Karpas-422 (cell line): ENCODE results near the gene OR51E1. TPM values are rescaled to one million over a fixed set of nuclear protein-coding genes. Genes with fewer than 3 reads are reported as not detected.

Experiments
- DNase-seq: peaks from one replicate; pipeline ENCODE4 v3.0.0-alpha.2; 2015
- H2AFZ ChIP-seq: fragments of 200-600 bp; sonication (generic); 2 replicates; pipeline ENCODE4 v1.6.1; 2014; ENCODE audit warnings: antibody characterized with exemption, low read length, mixed read lengths
- H3K27ac ChIP-seq: fragments of 200-600 bp; sonication (generic); 2 replicates; pipeline ENCODE4 v1.5.1; 2014; ENCODE audit warnings: mild to moderate bottlenecking, low read length, moderate library complexity
- H3K27me3 ChIP-seq: fragments of 200-600 bp; sonication (generic); 2 replicates; pipeline ENCODE4 v1.6.1; 2014; ENCODE audit warnings: low read length, mixed read lengths
- H3K36me3 ChIP-seq: fragments of 200-600 bp; sonication (generic); 2 replicates; pipeline ENCODE4 v1.6.1; 2014; ENCODE audit warnings: low read length, mixed read lengths; ENCODE audit not compliant: insufficient read depth
- H3K4me1 ChIP-seq: fragments of 200-600 bp; sonication (generic); 2 replicates; pipeline ENCODE4 v1.6.1; 2014; ENCODE audit warnings: mild to moderate bottlenecking, low read length, mixed read lengths
- H3K4me2 ChIP-seq: fragments of 200-600 bp; sonication (generic); 2 replicates; pipeline ENCODE4 v1.6.1; 2014; ENCODE audit warnings: low read length, low read depth, mild to moderate bottlenecking; ENCODE audit not compliant: poor library complexity, severe bottlenecking
- H3K4me3 ChIP-seq: fragments of 200-600 bp; sonication (generic); 2 replicates; pipeline ENCODE4 v1.5.1; 2014; ENCODE audit warnings: mild to moderate bottlenecking, antibody characterized with exemption, low read length, mixed read lengths
- H3K79me2 ChIP-seq: fragments of 200-600 bp; sonication (generic); 2 replicates; pipeline ENCODE4 v1.6.1; 2014; ENCODE audit warnings: mild to moderate bottlenecking, low read length, mixed read lengths
- H3K9ac ChIP-seq: fragments of 200-600 bp; sonication (generic); 2 replicates; pipeline ENCODE4 v1.6.0; 2014; ENCODE audit warnings: low read length
- H3K9me2 ChIP-seq: fragments of 200-600 bp; sonication (generic), shearing (Covaris generic); replicated peaks from 2 replicates; pipeline ENCODE4 v1.6.0; 2014; ENCODE audit warnings: mild to moderate bottlenecking, low read length, moderate library complexity; ENCODE audit not compliant: insufficient read depth
- H3K9me3 ChIP-seq: fragments of 300-700, 200-600 bp; sonication (generic); 2 replicates; pipeline ENCODE4 v1.6.1; 2014; ENCODE audit warnings: low read length, mixed read lengths
- H4K20me1 ChIP-seq: fragments of 200-600 bp; sonication (generic); 2 replicates; pipeline ENCODE4 v1.6.1; 2014; ENCODE audit warnings: mild to moderate bottlenecking, antibody characterized with exemption, low read length, low read depth; ENCODE audit not compliant: insufficient read depth
- total RNA-seq: library from RNA; depleted of rRNA; stranded (reverse); fragments of >200 nt; shearing (Covaris generic); gene quantifications from 2 replicates; pipeline ENCODE4 v1.2.3, GENCODE V29; 2014; ENCODE audit warnings: low replicate concordance

OR51E1 gene
- total RNA-seq, 1 experiment from 2014 or later: not detected

DNA sequence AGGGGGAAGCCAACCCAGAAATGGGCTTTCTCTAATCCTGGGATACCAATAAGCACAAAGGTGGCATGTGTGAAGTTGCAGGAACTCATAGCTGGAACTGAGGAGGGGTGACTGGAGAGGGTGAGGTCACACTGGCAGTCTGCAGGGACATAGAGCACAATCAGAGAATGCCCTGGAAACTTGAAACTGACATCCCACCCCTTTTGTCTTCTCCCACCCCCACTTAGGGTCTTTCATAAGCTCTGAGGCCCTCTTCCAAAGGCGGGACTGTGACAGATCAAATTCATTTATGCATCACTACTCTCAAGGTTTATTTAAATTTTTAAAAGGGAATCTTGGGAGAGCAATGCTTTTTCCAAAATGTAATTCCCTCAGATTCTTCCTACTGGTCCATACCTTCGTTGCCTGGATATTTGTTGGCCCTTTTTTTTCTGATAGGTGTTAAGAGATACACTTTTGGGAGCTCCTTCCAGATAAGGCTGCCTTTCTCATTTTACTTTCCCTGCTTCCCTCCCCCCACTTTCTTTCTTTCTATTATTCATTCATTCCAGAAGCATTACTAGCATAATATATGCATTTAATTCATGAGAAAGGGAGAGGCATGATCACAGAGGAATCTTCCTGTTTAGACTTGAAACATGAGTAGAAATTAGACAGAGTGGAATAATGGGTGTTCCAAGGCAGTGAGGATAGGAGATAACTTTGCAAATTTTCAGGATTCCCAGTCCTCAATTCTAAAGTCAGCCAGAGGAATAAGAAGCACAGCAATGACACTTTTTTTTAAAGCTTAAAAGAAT, 39.0 kb downstream of the OR51E1 start:
- no peaks in the 10 kb centered on the region for H3K9me3 ChIP-seq
- H3K4me1 ChIP-seq: no peaks in the 10 kb centered on the region
- H3K36me3 ChIP-seq: no peaks in the 10 kb centered on the region
- no peak overlapping the region for H2AFZ ChIP-seq
- no peak overlapping the region for H3K9ac ChIP-seq
- H3K4me2 ChIP-seq: no peak overlapping the region
- H3K9me2 ChIP-seq: no peaks in the 10 kb centered on the region
- H3K79me2 ChIP-seq: no peaks in the 10 kb centered on the region
- no peak overlapping the region for H3K27ac ChIP-seq
- DNase-seq: no peak
- H3K4me3 ChIP-seq: no peak overlapping the region
- no peaks in the 10 kb centered on the region for H4K20me1 ChIP-seq
- no peaks in the 10 kb centered on the region for H3K27me3 ChIP-seq

DNA sequence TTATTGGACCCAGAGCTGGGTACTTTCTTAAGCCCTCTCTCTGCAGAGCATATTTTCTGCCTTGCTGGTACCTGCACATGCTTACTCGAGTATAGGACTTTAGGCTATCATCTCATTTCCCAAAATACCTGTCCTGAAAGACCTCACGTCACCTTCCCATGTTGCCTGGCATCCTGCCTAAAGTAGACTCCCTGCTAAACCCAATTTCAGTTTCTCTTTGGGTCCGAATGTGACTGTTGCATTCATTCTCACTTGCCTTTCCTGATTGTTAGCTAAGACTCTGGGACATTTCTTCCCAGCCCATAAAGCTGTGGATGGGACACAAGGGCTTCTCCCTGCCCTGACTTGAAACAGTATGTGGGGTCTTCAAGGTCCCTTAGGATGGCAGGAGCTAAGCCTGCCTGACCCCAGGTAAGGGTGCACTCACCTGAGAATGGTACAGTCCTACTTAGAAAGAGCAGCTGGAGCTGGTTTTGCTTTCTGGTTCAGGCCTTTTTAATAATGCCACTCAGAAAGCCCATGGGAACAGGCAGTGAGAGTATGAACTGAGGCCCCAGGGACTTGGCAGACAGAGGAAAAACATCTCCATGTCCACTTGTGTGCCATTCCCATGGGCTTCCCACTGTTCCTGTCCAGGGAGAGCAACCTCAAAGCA, 41.0 kb downstream of the OR51E1 start:
- Histone ChIP-seq H3K27ac (no peak overlapping the region), H2AFZ (no peak overlapping the region), H3K9me2 (no peaks in the 10 kb centered on the region), H3K79me2 (no peaks in the 10 kb centered on the region), H3K4me3 (no peak overlapping the region), H3K4me1 (no peaks in the 10 kb centered on the region), H3K27me3 (no peaks in the 10 kb centered on the region), H3K9me3 (no peaks in the 10 kb centered on the region), H3K36me3 (no peaks in the 10 kb centered on the region), H3K9ac (no peak overlapping the region), H4K20me1 (no peaks in the 10 kb centered on the region), H3K4me2 (no peak overlapping the region)
- DNase-seq: no peak

GRCh38 chr11:4695442-4695841, 51.7 kb downstream of the OR51E1 start:
- Histone ChIP-seq H3K4me2 (no peak overlapping the region), H3K9ac (no peak overlapping the region)

GRCh38 chr11:4697585-4697984, 53.8 kb downstream of the OR51E1 start, which contains the start of gene OR51E2:
Gene OR51E2 (minus strand): TSS chr11:4697853. CDS start chr11:4682711, 15,142 bp downstream.
- no peak for DNase-seq
- H3K36me3 ChIP-seq: no peaks in the 10 kb centered on the region
- H3K9me2 ChIP-seq: no peaks in the 10 kb centered on the region
- no peaks in the 10 kb centered on the region for H3K9me3 ChIP-seq
- H2AFZ ChIP-seq: no peak within 1 kb of the TSS
- no peaks in the 10 kb centered on the region for H3K79me2 ChIP-seq
- H4K20me1 ChIP-seq: no peaks in the 10 kb centered on the region
- H3K27ac ChIP-seq: no peak within 1 kb of the TSS
- H3K4me2 ChIP-seq: no peak within 1 kb of the TSS
- H3K4me1 ChIP-seq: no peaks in the 10 kb centered on the region
- no peaks in the 10 kb centered on the region for H3K27me3 ChIP-seq
- H3K9ac ChIP-seq: no peak within 1 kb of the TSS
- H3K4me3 ChIP-seq: no peak within 1 kb of the TSS

More at GRCh38 chr11:4695442-4695841, 51.7 kb downstream of the OR51E1 start:
- no peak for DNase-seq
- no peaks in the 10 kb centered on the region for H3K9me3 ChIP-seq
- no peak overlapping the region for H2AFZ ChIP-seq
- H3K79me2 ChIP-seq: no peaks in the 10 kb centered on the region
- H4K20me1 ChIP-seq: no peaks in the 10 kb centered on the region
- H3K4me1 ChIP-seq: no peaks in the 10 kb centered on the region
- H3K27ac ChIP-seq: no peak overlapping the region
- no peak overlapping the region for H3K4me3 ChIP-seq
- H3K36me3 ChIP-seq: no peaks in the 10 kb centered on the region
- no peaks in the 10 kb centered on the region for H3K9me2 ChIP-seq
- H3K27me3 ChIP-seq: no peaks in the 10 kb centered on the region

GRCh38 chr11:4699697-4700435, 56.1 kb downstream of the OR51E1 start:
- no peaks in the 10 kb centered on the region for H4K20me1 ChIP-seq
- no peak overlapping the region for H3K9ac ChIP-seq
- no peak overlapping the region for H3K4me2 ChIP-seq
- H3K9me3 ChIP-seq: no peaks in the 10 kb centered on the region
- no peak overlapping the region for H3K4me3 ChIP-seq
- no peaks in the 10 kb centered on the region for H3K9me2 ChIP-seq
- no peaks in the 10 kb centered on the region for H3K36me3 ChIP-seq
- no peaks in the 10 kb centered on the region for H3K27me3 ChIP-seq
- no peak overlapping the region for H2AFZ ChIP-seq
- DNase-seq: no peak
- no peaks in the 10 kb centered on the region for H3K4me1 ChIP-seq
- no peaks in the 10 kb centered on the region for H3K79me2 ChIP-seq
- no peak overlapping the region for H3K27ac ChIP-seq

DNA sequence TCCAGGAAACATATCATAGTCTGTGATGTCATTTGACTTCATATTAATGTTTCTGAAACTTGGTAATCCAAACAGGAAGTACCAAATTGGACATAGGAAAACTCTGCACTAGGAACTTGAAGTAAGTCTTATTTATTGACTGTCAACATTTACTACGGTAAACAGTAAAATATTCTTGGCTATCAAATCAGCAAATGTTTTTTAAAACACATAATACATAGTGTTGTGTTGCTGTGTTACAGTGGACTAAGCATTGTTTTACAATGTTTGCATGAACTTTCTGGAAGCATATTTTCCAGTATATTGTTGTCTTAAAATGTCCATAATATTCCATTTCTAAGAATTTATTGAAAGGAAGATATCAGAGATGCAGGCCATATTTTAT, 56.6 kb downstream of the OR51E1 start:
- no peak for DNase-seq
- H3K27ac ChIP-seq: no peak overlapping the region
- H3K79me2 ChIP-seq: no peaks in the 10 kb centered on the region
- H3K4me1 ChIP-seq: no peaks in the 10 kb centered on the region
- H3K4me3 ChIP-seq: no peak overlapping the region
- no peaks in the 10 kb centered on the region for H3K36me3 ChIP-seq
- H3K9ac ChIP-seq: no peak overlapping the region
- H3K27me3 ChIP-seq: no peaks in the 10 kb centered on the region
- H4K20me1 ChIP-seq: no peaks in the 10 kb centered on the region
- no peak overlapping the region for H3K4me2 ChIP-seq
- no peaks in the 10 kb centered on the region for H3K9me3 ChIP-seq
- H3K9me2 ChIP-seq: no peaks in the 10 kb centered on the region
- H2AFZ ChIP-seq: no peak overlapping the region

GRCh38 chr11:4704054-4704789, 60.4 kb downstream of the OR51E1 start, which contains the start of gene MMP26:
Gene MMP26 (plus strand): TSS chr11:4704784.
- no peaks in the 10 kb centered on the region for H3K79me2 ChIP-seq
- DNase-seq: no peak

More at GRCh38 chr11:4704054-4704789, 60.4 kb downstream of the OR51E1 start, which contains the start of gene MMP26:
- H3K9me2 ChIP-seq: no peaks in the 10 kb centered on the region
- H3K4me3 ChIP-seq: no peak within 1 kb of the TSS
- H3K4me2 ChIP-seq: no peak within 1 kb of the TSS
- no peaks in the 10 kb centered on the region for H3K36me3 ChIP-seq
- no peaks in the 10 kb centered on the region for H3K4me1 ChIP-seq
- no peak within 1 kb of the TSS for H3K27ac ChIP-seq
- no peak within 1 kb of the TSS for H2AFZ ChIP-seq
- no peaks in the 10 kb centered on the region for H3K9me3 ChIP-seq
- no peak within 1 kb of the TSS for H3K9ac ChIP-seq
- H4K20me1 ChIP-seq: no peaks in the 10 kb centered on the region
- H3K27me3 ChIP-seq: no peaks in the 10 kb centered on the region
